SK-N-SH treated with all-trans-retinoic acid at 6 μM for 48 hours (cell line): ENCODE data around the gene ZNF625.
A peak's percentile ranks its signal among the peaks of the same experiment; 100 is the strongest.

Experiments used
- ATAC-seq: fragments of 200-7000 bp; cut with Tn5 transposase; 3 replicates; pipeline ENCODE4 v1.9.1; 2020; ENCODE audit warnings: mild to moderate bottlenecking, moderate library complexity
- ARNTL ChIP-seq: fragments of 450-650 bp; formaldehyde crosslinking; IDR thresholded peaks from 2 replicates; pipeline ENCODE4 v1.5.0; 2020; ENCODE audit warnings: low read depth, mild to moderate bottlenecking, moderate library complexity, borderline replicate concordance
- BACH2 ChIP-seq: fragments of 250-450 bp; sonication (Bioruptor Pico); IDR thresholded peaks from 2 replicates; pipeline ENCODE4 v1.9.0; 2021; ENCODE audit warnings: mild to moderate bottlenecking, borderline replicate concordance
- ESRRG ChIP-seq: fragments of 250-450 bp; sonication (Bioruptor Pico); IDR thresholded peaks from 2 replicates; pipeline ENCODE4 v1.6.1; 2021; ENCODE audit warnings: mild to moderate bottlenecking
- GLIS3 ChIP-seq: fragments of 250-450 bp; sonication (Bioruptor Pico); IDR thresholded peaks from 2 replicates; pipeline ENCODE4 v1.5.0; 2020; ENCODE audit warnings: mild to moderate bottlenecking, moderate library complexity
- ISL1 ChIP-seq: fragments of 250-450 bp; sonication (Bioruptor Pico); IDR thresholded peaks from 2 replicates; pipeline ENCODE4 v2.1.2; 2022; ENCODE audit warnings: mild to moderate bottlenecking, moderate library complexity
- OSR1 ChIP-seq: fragments of 250-450 bp; sonication (Bioruptor Pico); IDR thresholded peaks from 2 replicates; pipeline ENCODE4 v1.8.0; 2022; ENCODE audit warnings: moderate library complexity, mild to moderate bottlenecking, inconsistent platforms
- PPARA ChIP-seq: fragments of 250-450 bp; sonication (Bioruptor Pico); IDR thresholded peaks from 2 replicates; pipeline ENCODE4 v1.5.0; 2020; ENCODE audit warnings: mild to moderate bottlenecking, borderline replicate concordance
- RARB ChIP-seq: fragments of 250-450 bp; sonication (Bioruptor Pico); IDR thresholded peaks from 2 replicates; pipeline ENCODE4 v1.8.0; 2021; ENCODE audit warnings: mild to moderate bottlenecking, moderate library complexity
- SNAI2 ChIP-seq: fragments of 250-450 bp; sonication (Bioruptor Pico); IDR thresholded peaks from 2 replicates; pipeline ENCODE4 v1.5.0; 2020; ENCODE audit warnings: mild to moderate bottlenecking, moderate library complexity
- TCF4 ChIP-seq: fragments of 250-450 bp; sonication (Bioruptor Pico); IDR thresholded peaks from 2 replicates; pipeline ENCODE4 v1.8.0; 2021; ENCODE audit warnings: mild to moderate bottlenecking, moderate library complexity, borderline replicate concordance
- TOX ChIP-seq: fragments of 250-450 bp; sonication (Bioruptor Pico); IDR thresholded peaks from 2 replicates; pipeline ENCODE4 v1.8.0; 2021; ENCODE audit warnings: mild to moderate bottlenecking, moderate library complexity, borderline replicate concordance
- ZC3H10 ChIP-seq: fragments of 250-450 bp; sonication (Bioruptor Pico); IDR thresholded peaks from 2 replicates; pipeline ENCODE4 v1.5.1; 2021; ENCODE audit warnings: mild to moderate bottlenecking, moderate library complexity
- ZFP3 ChIP-seq: fragments of 250-450 bp; sonication (Bioruptor Pico); IDR thresholded peaks from 2 replicates; pipeline ENCODE4 v1.5.0; 2020; ENCODE audit warnings: mild to moderate bottlenecking, moderate library complexity
- ZFP30 ChIP-seq: fragments of 450-650 bp; formaldehyde crosslinking; IDR thresholded peaks from 2 replicates; pipeline ENCODE4 v1.5.0; 2022; ENCODE audit warnings: mild to moderate bottlenecking, moderate library complexity
- ZNF565 ChIP-seq: fragments of 450-650 bp; formaldehyde crosslinking; conservative IDR thresholded peaks from 2 replicates; pipeline ENCODE4 v1.5.0; 2020; ENCODE audit warnings: low read depth, mild to moderate bottlenecking, moderate library complexity
- ZNF70 ChIP-seq: fragments of 450-650 bp; formaldehyde crosslinking; IDR thresholded peaks from 2 replicates; pipeline ENCODE4 v1.5.0; 2020; ENCODE audit warnings: mild to moderate bottlenecking, moderate library complexity
- ZNF8 ChIP-seq: fragments of 450-650 bp; formaldehyde crosslinking; IDR thresholded peaks from 2 replicates; pipeline ENCODE4 v1.5.0; 2020; ENCODE audit warnings: mild to moderate bottlenecking, moderate library complexity
- TF ChIP-seq, protein P1 (sequence below): fragments of 250-450 bp; sonication (Bioruptor Pico); IDR thresholded peaks from 2 replicates; pipeline ENCODE4 v1.8.0; 2020; ENCODE audit warnings: mild to moderate bottlenecking, moderate library complexity, borderline replicate concordance
- TF ChIP-seq, protein P2 (sequence below): fragments of 250-450 bp; sonication (Bioruptor Pico); IDR thresholded peaks from 2 replicates; pipeline ENCODE4 v1.5.1; 2021; ENCODE audit warnings: mild to moderate bottlenecking, moderate library complexity
- TF ChIP-seq, protein P3 (sequence below): fragments of 250-450 bp; sonication (Bioruptor Pico); IDR thresholded peaks from 2 replicates; pipeline ENCODE4 v1.5.1; 2020; ENCODE audit warnings: low read depth, mild to moderate bottlenecking, moderate library complexity
- TF ChIP-seq, protein P4 (sequence below): fragments of 250-450 bp; sonication (Bioruptor Pico); IDR thresholded peaks from 2 replicates; pipeline ENCODE4 v1.8.0; 2021; ENCODE audit warnings: low read depth, mild to moderate bottlenecking, moderate library complexity, borderline replicate concordance
- TF ChIP-seq, protein P5 (sequence below): fragments of 250-450 bp; sonication (Bioruptor Pico); IDR thresholded peaks from 2 replicates; pipeline ENCODE4 v1.5.0; 2020; ENCODE audit warnings: mild to moderate bottlenecking, moderate library complexity

Gene ZNF625

DNA sequence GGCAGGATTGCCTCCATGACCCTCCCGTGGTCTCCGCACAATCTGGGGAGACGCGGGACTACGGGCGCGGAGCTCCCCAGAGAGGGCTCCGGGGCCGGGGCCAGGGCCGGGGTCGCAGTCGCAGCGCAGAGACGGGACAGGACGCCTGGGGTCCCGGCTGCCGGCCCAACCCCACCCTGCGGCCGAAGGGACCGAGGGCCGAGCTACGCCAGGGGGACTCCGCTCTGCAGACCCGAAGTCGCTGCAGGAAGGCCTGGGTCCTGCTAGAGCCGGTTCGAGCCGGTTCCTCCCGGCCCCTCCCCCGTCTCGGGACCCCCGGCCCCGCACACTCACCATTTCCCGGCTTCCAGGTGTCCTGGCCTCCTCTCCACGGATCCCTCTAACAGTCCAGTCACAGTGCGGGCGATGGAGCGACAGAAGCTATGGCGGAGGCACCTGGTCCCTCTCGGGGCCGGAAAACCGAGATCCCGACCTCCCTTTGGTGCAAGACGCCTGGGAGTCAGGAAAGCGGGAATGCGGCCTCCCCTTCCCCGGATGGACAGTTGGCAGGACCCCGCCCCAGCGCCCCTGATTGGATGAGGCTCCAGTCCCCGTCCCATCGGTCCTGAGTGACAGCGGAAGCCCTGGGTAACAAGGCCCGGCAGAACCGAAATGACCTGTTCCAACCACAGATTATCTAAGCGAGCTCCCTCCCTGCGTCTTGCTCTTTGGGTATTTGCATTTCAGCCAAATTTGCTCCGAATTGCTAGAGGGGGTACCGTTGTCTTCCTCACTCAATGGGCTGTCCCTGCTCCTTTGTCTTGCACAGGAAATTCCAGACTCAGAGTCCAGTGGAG is at the start of gene ZNF625:
TSS of gene ZNF625 (minus strand) at position 512 of the 836 bp plus-strand sequence. CDS start at position 336, 176 bp downstream.
- TF ChIP-seq ESRRG (CRISPR knock-in tag) (no peak), TCF4 (CRISPR knock-in tag) (no peak), RARB (no peak), ZFP30 (no peak), ARNTL (CRISPR knock-in tag) (no peak), BACH2 (CRISPR knock-in tag) (no peak), PPARA (CRISPR knock-in tag) (no peak), SNAI2 (no peak)
- TF ChIP-seq, protein P1, sequence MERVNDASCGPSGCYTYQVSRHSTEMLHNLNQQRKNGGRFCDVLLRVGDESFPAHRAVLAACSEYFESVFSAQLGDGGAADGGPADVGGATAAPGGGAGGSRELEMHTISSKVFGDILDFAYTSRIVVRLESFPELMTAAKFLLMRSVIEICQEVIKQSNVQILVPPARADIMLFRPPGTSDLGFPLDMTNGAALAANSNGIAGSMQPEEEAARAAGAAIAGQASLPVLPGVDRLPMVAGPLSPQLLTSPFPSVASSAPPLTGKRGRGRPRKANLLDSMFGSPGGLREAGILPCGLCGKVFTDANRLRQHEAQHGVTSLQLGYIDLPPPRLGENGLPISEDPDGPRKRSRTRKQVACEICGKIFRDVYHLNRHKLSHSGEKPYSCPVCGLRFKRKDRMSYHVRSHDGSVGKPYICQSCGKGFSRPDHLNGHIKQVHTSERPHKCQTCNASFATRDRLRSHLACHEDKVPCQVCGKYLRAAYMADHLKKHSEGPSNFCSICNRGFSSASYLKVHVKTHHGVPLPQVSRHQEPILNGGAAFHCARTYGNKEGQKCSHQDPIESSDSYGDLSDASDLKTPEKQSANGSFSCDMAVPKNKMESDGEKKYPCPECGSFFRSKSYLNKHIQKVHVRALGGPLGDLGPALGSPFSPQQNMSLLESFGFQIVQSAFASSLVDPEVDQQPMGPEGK = no peak

DNA sequence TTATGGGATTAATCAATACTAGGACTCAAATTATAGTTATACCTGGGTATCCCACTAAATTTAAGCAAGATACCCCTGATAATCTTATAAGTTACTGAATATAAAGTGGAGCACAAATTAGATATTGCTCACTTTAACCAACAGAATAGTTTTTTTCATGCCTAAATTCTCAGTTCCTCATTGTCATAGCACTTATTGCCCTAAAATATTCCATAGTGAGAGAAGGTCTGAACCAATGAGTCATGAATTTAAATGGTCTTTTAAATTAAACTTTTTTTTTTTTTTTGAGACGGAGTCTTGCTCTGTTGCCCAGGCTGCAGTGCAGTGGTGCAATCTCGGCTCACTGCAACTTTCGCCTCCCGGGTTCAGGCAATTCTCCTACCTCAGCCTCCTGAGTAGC is 48.8 kb upstream of the ZNF625 start:
- TF ChIP-seq OSR1 (CRISPR knock-in tag) (no peak), GLIS3 (CRISPR knock-in tag) (no peak), BACH2 (CRISPR knock-in tag) (no peak), TOX (CRISPR knock-in tag) (no peak), ISL1 (CRISPR knock-in tag) (no peak), ARNTL (CRISPR knock-in tag) (no peak)
- no peak for ATAC-seq

More for the DNA sequence above, at the start of gene ZNF625:
- ATAC-seq = peak; percentile 99

DNA sequence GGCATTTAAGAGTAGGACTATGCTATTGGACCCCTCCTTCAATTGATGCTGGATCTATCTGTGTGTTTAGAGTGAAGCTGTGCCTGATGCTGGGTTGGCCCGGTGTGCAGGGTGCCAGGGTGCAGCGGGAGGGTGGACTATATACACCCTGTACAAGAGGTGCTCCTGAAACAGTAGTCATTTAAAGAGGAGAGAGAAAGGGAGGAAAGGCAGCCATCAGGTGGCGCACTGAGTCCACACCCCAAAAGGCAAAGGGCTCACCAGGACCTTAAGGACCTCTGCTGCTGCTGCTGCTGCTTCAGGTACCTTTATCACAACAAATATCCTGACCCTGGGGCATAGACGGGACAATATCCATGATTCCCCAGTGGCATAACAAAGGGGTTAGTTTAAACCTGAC is 45.7 kb upstream of the ZNF625 start:
- TF ChIP-seq SNAI2 = no peak
- TF ChIP-seq, protein P2, sequence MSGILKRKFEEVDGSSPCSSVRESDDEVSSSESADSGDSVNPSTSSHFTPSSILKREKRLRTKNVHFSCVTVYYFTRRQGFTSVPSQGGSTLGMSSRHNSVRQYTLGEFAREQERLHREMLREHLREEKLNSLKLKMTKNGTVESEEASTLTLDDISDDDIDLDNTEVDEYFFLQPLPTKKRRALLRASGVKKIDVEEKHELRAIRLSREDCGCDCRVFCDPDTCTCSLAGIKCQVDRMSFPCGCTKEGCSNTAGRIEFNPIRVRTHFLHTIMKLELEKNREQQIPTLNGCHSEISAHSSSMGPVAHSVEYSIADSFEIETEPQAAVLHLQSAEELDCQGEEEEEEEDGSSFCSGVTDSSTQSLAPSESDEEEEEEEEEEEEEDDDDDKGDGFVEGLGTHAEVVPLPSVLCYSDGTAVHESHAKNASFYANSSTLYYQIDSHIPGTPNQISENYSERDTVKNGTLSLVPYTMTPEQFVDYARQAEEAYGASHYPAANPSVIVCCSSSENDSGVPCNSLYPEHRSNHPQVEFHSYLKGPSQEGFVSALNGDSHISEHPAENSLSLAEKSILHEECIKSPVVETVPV (CRISPR knock-in tag) = no peak
- no peak for TF ChIP-seq ZFP3
- TF ChIP-seq ZFP30 = no peak
- TF ChIP-seq ARNTL (CRISPR knock-in tag) = no peak
- TF ChIP-seq, protein P3, sequence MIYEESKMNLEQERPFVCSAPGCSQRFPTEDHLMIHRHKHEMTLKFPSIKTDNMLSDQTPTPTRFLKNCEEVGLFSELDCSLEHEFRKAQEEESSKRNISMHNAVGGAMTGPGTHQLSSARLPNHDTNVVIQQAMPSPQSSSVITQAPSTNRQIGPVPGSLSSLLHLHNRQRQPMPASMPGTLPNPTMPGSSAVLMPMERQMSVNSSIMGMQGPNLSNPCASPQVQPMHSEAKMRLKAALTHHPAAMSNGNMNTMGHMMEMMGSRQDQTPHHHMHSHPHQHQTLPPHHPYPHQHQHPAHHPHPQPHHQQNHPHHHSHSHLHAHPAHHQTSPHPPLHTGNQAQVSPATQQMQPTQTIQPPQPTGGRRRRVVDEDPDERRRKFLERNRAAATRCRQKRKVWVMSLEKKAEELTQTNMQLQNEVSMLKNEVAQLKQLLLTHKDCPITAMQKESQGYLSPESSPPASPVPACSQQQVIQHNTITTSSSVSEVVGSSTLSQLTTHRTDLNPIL (CRISPR knock-in tag) = no peak
- no peak for TF ChIP-seq TCF4 (CRISPR knock-in tag)
- TF ChIP-seq, protein P4, sequence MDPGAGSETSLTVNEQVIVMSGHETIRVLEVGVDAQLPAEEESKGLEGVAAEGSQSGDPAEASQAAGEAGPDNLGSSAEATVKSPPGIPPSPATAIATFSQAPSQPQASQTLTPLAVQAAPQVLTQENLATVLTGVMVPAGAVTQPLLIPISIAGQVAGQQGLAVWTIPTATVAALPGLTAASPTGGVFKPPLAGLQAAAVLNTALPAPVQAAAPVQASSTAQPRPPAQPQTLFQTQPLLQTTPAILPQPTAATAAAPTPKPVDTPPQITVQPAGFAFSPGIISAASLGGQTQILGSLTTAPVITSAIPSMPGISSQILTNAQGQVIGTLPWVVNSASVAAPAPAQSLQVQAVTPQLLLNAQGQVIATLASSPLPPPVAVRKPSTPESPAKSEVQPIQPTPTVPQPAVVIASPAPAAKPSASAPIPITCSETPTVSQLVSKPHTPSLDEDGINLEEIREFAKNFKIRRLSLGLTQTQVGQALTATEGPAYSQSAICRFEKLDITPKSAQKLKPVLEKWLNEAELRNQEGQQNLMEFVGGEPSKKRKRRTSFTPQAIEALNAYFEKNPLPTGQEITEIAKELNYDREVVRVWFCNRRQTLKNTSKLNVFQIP (CRISPR knock-in tag) = no peak
- no peak for TF ChIP-seq BACH2 (CRISPR knock-in tag)
- no peak for TF ChIP-seq ESRRG (CRISPR knock-in tag)
- no peak for TF ChIP-seq TOX (CRISPR knock-in tag)
- TF ChIP-seq ZNF70 (CRISPR knock-in tag) = no peak
- TF ChIP-seq PPARA (CRISPR knock-in tag) = no peak
- no peak for TF ChIP-seq ZC3H10 (CRISPR knock-in tag)
- TF ChIP-seq, protein P5, sequence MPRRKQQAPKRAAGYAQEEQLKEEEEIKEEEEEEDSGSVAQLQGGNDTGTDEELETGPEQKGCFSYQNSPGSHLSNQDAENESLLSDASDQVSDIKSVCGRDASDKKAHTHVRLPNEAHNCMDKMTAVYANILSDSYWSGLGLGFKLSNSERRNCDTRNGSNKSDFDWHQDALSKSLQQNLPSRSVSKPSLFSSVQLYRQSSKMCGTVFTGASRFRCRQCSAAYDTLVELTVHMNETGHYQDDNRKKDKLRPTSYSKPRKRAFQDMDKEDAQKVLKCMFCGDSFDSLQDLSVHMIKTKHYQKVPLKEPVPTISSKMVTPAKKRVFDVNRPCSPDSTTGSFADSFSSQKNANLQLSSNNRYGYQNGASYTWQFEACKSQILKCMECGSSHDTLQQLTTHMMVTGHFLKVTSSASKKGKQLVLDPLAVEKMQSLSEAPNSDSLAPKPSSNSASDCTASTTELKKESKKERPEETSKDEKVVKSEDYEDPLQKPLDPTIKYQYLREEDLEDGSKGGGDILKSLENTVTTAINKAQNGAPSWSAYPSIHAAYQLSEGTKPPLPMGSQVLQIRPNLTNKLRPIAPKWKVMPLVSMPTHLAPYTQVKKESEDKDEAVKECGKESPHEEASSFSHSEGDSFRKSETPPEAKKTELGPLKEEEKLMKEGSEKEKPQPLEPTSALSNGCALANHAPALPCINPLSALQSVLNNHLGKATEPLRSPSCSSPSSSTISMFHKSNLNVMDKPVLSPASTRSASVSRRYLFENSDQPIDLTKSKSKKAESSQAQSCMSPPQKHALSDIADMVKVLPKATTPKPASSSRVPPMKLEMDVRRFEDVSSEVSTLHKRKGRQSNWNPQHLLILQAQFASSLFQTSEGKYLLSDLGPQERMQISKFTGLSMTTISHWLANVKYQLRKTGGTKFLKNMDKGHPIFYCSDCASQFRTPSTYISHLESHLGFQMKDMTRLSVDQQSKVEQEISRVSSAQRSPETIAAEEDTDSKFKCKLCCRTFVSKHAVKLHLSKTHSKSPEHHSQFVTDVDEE (CRISPR knock-in tag) = no peak
- TF ChIP-seq, protein P1 = no peak
- TF ChIP-seq OSR1 (CRISPR knock-in tag) = no peak
- no peak for TF ChIP-seq ZNF565 (CRISPR knock-in tag)
- no peak for TF ChIP-seq ZNF8 (CRISPR knock-in tag)
- ATAC-seq = no peak
